ENCODE measurements around the gene ZBED1.
"Not testable (repeated sequence)": the region's sequence is repeated elsewhere in the genome, so short reads cannot be mapped to it uniquely, and the experiment has no call there.

ZBED1 gene

GRCh38 chrX:2457289-2458133 is 43.3 kb downstream of the ZBED1 start:
- DNase-seq (ENCODE audit: low read depth): peak; percentile 19
- TF ChIP-seq, protein P1, sequence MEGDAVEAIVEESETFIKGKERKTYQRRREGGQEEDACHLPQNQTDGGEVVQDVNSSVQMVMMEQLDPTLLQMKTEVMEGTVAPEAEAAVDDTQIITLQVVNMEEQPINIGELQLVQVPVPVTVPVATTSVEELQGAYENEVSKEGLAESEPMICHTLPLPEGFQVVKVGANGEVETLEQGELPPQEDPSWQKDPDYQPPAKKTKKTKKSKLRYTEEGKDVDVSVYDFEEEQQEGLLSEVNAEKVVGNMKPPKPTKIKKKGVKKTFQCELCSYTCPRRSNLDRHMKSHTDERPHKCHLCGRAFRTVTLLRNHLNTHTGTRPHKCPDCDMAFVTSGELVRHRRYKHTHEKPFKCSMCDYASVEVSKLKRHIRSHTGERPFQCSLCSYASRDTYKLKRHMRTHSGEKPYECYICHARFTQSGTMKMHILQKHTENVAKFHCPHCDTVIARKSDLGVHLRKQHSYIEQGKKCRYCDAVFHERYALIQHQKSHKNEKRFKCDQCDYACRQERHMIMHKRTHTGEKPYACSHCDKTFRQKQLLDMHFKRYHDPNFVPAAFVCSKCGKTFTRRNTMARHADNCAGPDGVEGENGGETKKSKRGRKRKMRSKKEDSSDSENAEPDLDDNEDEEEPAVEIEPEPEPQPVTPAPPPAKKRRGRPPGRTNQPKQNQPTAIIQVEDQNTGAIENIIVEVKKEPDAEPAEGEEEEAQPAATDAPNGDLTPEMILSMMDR (IDR thresholded peaks at IDR 0.05; ENCODE audit: low read depth, low read length): no peak
- H3K4me3 ChIP-seq (ENCODE audit: low read depth, low read length): no peak overlapping the region

DNA sequence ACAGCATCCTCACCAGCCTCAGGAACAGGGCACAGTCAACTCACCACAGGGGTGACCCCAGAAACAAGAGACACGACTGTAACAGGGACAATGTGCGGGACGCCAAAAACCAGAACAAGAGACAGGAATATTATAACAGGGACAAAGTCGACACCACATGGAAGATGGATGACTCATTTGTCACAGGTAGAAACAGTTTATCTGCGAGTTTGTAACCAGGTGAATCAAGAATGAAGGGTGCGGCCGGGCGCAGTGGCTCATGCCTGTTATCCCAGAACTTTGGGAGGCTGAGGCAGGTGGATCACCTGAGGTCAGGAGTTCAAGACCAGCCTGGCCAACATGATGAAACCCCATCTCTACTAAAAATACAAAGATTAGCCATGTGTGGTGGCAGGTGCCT is 44.7 kb downstream of the ZBED1 start:
- not testable (repeated sequence) for DNase-seq (ENCODE audit: low read depth); H3K4me3 ChIP-seq (ENCODE audit: low read depth, low read length)

- DNase-seq (ENCODE audit: low read depth); H3K4me3 ChIP-seq (ENCODE audit: low read depth, low read length): not testable (repeated sequence)
Measured at GRCh38 chrX:2454620-2455019, 46.2 kb downstream of the ZBED1 start.

DNA sequence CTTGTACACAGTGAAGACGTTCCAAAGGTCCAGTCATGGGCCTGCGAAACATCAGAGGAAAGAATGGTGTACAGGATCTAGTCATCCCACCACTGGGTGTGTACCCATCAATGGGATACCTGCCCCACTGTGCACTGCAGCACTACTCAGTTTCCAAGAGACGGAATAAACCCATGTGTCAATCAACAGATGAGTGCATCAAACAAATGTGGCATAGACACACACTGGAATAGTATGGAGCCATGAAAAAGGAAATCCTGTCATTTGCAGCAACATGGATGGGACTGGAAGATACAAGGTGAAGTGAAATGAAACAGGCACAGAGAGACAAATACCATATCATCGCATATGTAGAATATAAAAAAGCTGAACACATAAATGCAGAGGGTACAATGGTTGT is 48.0 kb downstream of the ZBED1 start:
- DNase-seq (ENCODE audit: low read depth): no peak
- H3K4me3 ChIP-seq (ENCODE audit: low read depth, low read length): no peak overlapping the region
- no peak for TF ChIP-seq MYC (IDR thresholded peaks at IDR 0.05; ENCODE audit: low read depth, low read length)
- no peak for TF ChIP-seq POLR2A (IDR thresholded peaks at IDR 0.05; ENCODE audit: extremely low read depth, insufficient read length)
- no peak for TF ChIP-seq MAX (IDR thresholded peaks at IDR 0.05; ENCODE audit: low read depth, low read length)

- no peak for DNase-seq (ENCODE audit: low read depth)
- TF ChIP-seq, protein P1 (IDR thresholded peaks at IDR 0.05; ENCODE audit: low read depth, low read length): no peak
- TF ChIP-seq MYC (IDR thresholded peaks at IDR 0.05; ENCODE audit: low read depth, low read length): no peak
- TF ChIP-seq MAX (IDR thresholded peaks at IDR 0.05; ENCODE audit: low read depth, low read length): no peak
- no peak for TF ChIP-seq POLR2A (IDR thresholded peaks at IDR 0.05; ENCODE audit: extremely low read depth, insufficient read length)
- no peak overlapping the region for H3K4me3 ChIP-seq (ENCODE audit: low read depth, low read length)
Measured at GRCh38 chrX:2452317-2452784, 48.4 kb downstream of the ZBED1 start.

GRCh38 chrX:2451501-2452316 is 49.1 kb downstream of the ZBED1 start:
- DNase-seq (ENCODE audit: low read depth): peak; percentile 15
- no peak for TF ChIP-seq MYC (IDR thresholded peaks at IDR 0.05; ENCODE audit: low read depth, low read length)
- no peak overlapping the region for H3K4me3 ChIP-seq (ENCODE audit: low read depth, low read length)

- no peak overlapping the region for H3K4me3 ChIP-seq (ENCODE audit: low read depth, low read length)
- DNase-seq (ENCODE audit: low read depth): no peak
- TF ChIP-seq POLR2A (IDR thresholded peaks at IDR 0.05; ENCODE audit: extremely low read depth, insufficient read length) (no peak), MYC (IDR thresholded peaks at IDR 0.05; ENCODE audit: low read depth, low read length) (no peak), MAX (IDR thresholded peaks at IDR 0.05; ENCODE audit: low read depth, low read length) (no peak)
- TF ChIP-seq, protein P1 (IDR thresholded peaks at IDR 0.05; ENCODE audit: low read depth, low read length): no peak
Measured at GRCh38 chrX:2450681-2451080, 50.1 kb downstream of the ZBED1 start.

Data from NB4 (cell line).